GM21723 (cell line): Measurements from ENCODE around the gene ZNF735.
"Not testable (repeated sequence)": the region's sequence is repeated elsewhere in the genome, so short reads cannot be mapped to it uniquely, and the experiment has no call there.

Experiments used
- ATAC-seq: cut with Tn5 transposase; IDR thresholded peaks from one replicate; pipeline ENCODE4 v1.9.1; 2021; ENCODE audit warnings: mild to moderate bottlenecking, moderate library complexity; ENCODE audit not compliant: unreplicated experiment

Gene ZNF735

DNA sequence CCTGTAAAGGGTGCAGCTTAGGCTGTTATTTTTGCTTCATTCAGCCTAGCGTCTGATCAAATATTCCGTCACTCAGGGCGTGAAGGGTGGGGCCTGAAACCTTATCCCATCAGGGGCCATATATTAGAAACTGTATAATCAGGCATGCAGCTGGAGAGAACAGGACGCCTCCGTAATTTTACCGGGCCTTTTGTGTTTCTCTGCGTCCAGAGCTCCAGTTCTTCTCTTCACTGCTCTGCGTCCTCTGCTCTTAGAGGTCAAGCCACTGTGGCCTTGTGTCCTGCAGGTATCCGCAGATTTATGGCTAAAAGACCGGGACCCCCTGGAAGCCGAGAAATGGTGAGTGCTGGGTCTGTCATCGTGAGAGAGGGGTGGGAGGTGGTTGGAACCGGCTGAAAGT lies at the start of gene ZNF735:
ZNF735 (plus strand) TSS at position 301 of the 400 bp plus-strand sequence; CDS start at position 301, 0 bp downstream.
- ATAC-seq = no peak

DNA sequence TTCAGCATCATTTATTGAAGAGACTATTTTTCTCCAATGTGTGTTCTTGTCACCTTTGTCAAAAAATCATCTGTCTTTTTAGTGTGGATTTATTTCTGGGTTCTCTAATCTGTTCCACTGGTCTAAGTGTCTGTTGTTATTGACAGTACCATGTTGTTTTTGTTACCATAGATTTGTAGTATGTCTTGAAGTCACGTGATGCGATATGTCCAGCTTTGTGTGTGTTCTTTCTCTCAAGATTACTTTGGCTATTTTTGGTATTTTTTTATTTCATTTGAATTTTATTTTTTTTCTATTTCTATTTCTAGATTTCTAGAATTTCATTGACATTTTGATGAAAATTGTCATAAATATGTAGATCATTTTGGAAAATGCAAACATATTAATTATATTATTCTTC lies 36.0 kb upstream of the ZNF735 start:
- not testable (repeated sequence) for ATAC-seq

DNA sequence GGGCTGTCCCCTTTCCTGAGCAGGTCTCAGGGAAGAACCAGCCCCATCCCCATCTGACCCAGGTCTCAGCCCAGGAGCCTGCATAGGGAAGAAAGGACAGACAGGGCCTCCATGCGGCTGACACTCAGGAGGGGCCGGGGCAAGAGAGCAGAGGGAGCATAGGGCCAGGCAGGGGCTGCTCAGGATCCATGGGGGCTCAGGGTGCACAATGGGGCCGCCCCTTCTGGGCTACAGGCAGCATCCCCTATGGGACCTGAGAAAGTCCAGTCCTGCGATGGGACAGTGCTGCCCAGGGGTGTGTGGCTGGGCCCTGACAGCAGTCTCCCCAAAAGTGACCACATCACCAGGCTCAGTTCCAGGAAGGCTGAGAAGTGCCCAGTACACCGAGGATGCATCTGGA lies 32.7 kb upstream of the ZNF735 start:
- no peak for ATAC-seq

DNA sequence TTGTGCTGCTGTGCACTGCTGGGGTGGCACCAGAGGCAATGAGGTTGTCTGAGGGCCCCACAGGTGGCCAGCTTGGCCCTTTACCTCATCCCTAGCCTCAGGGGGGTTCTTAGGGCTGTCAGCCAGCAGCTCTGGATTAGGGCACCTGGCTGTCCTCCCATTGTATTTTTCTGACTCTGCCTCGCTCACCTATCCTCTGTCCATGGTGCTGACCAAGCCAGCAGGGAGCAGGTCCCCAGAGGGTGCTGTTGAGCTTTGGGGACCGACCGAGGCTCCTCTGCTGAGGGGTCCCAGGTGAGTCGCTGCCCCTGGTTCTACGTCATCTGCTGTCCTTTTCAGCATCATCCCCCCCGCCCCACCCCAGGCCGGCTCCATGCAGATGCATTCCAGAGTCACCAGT lies 32.1 kb upstream of the ZNF735 start:
- ATAC-seq = no peak

DNA sequence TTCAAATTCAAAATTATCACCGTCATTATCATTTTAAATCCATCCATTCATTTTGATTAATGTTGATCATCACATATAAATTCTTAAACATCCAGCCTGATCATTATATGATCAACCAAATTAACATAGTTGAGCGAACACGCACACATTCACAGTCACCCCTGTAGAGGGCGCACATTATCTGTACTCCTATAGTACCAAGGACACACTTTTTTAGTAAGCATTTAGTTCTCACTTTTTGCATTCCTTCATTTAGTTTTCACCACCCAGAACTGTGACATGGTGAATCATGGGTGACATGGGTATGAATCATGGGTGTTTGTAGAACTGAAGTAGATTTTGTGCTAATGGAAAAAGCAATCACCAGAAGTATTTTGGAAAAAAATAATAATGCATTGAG lies 26.0 kb upstream of the ZNF735 start:
- no peak for ATAC-seq

DNA sequence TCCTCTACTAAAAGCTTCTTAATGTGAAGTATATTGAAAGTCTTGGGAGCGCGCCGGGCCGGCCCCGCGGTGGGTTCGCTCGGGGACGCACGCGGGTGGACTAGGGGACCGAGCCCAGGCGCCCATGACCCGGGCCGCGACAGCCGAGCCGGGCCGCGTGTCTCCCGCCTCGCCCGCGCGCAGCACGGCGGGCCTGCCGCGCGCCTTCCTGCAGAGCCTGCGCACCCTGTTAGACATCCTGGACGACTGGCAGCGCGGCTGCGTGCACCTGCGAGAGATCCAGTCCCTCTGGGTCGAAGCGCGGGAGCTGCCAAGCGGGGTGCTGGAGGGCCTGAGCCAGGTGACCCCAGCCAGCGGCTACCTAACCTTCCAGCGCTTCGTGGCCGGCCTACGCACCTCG lies 25.4 kb upstream of the ZNF735 start:
- no peak for ATAC-seq

DNA sequence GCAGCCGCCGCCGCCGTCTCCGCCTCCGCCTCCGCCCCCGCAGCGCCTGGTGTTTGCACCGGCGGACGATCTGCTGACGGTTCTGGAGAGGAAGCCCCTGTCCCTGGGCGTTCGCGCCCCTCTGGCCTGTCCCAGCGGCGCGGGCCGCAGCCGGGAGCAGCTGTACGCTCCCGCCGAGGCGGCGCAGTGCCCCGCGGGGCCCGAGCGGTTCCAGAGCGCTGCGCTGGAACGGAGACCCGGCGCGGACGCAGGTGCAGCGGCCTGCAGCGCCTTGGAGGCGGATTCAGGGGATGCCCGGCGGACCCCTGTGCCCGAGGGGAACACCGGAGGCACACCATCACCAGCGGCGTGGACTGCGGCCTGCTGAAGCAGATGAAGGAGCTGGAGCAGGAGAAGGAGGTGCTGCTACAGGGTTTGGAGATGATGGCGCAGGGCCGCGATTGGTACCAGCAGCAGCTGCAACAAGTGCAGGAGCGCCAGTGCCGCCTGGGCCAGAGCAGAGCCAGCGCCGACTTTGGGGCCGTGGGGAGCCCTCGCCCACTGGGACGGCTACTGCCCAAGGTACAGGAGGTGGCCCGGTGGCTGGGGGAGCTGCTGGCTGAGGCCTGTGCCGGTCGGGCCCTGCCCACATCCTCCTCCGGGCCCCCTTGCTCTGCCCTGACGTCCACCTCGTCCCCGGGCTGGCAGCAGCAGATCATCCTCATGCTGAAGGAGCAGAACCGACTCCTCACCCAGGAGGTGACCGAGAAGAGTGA lies 24.8 kb upstream of the ZNF735 start:
- no peak for ATAC-seq

DNA sequence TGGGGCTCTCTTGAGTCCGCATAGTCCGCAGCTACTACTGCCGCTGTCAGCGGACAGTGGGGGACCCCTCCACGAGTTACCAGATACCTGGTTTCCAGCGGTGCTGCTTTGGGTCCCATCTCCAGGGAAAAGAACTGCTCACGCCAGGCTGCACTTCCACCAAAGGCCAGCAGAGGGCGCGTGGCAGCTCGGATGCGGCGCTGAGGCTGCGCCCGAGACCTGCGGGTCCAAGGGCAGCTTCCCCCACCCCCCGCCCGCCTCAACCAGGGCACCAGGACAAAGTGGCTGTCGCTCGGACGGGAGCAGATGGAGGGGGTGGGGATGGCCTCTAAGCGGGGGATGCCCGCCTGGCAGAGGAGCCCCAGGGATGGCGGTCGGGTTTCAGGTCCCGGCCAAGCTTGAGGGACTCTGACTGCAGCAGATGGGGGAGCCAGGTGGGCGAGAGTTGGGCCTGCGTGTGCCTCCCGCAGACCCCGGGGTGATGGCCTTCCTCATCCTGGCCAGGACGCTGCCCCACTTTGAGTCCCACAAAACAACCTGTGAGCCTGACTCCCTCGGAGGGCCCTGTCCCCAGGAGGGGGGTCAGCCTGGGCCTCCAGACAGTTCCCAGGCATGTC lies 23.8 kb upstream of the ZNF735 start:
- ATAC-seq = no peak

DNA sequence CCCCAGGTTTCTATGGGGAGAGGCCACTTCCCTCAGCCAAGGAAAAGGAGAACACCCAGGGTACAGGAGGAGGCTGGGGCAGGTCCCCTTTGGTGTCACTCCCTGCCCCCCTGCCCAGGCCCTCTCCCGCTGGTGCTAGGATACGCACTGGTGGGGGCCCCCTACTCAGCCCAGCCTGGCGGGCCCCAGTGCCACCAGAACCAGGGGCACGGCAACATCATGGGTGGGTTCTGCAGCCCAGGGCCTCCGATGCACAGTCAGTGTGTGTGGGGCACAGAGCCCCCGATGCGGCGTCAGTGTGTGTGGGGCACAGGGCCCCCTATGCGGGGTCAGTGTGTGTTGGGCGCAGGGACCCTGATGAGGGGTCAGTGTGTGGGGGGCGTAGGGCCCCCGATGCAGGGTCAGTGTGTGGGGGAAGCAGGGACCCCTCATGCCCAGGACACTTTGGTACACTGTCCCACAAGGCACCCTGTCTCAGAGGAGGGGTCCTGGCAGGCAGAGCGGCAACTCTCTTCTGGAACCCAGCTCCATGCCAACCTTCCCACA lies 23.1 kb upstream of the ZNF735 start:
- no peak for ATAC-seq

DNA sequence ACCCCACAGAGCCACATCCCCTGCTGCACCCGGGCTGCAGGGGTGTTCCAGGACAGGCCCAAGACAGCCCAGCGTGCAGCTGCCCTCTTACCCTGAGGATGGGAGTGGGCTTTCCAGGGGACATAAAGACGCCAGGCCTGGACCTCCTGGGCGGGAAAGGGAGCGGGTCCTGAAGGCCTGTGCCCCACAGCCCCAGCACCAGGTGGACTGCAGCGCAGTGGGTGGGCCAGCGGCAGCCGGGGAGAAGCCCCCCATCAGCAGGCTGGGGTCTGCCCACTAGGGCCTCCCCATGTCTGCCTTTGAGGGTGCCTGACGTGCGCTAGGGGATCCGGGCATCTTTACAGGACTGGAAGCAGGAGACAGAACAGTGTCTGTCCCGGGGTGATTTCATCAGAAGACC lies 22.6 kb upstream of the ZNF735 start:
- ATAC-seq = no peak

DNA sequence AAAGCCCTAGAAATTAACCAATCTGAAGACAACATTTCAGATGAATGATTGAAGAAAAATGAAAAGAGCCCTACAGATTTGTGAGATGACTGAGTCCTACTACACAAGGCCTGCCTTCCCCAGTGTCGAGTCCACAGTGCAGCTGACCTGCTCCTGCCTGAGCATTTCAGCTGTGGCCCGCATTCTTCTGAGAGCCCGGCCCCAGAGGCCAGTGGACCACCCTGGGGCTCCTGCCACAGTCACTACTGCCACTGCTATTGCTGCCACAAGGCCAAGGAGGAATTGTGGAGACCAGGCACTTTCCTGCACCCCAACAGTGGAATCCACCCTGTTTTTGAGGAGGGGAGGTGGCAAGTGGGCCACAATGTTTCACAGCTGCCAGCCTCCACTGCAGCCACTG lies 19.6 kb upstream of the ZNF735 start:
- ATAC-seq = no peak

DNA sequence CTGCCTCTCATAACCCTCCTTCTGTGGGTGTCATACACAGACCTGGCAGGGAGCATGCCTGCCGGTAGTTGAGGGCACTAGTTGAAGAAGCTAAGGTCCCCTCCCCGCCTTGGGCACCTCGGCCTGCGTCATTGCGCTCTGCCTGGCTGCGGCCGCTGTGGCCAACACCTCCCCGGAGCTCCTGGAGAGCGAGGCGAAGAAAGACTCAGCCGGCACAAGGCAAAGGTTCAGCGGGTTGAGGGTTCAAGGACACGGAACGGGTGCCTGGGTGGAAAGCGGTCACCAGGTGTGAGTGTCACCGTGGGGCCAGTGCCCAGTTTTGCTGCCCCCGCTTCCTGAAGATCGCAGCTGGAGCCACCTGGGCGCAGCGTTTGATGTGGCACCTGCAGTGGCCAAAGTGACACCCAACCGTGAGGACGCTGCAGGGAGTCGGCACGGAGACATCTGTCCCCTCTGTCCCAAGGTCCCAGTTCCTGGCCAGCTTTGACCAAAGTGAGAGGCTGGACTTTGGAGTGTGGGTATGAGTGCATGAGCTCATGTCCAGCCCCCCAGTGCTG lies 14.8 kb upstream of the ZNF735 start:
- ATAC-seq = no peak

DNA sequence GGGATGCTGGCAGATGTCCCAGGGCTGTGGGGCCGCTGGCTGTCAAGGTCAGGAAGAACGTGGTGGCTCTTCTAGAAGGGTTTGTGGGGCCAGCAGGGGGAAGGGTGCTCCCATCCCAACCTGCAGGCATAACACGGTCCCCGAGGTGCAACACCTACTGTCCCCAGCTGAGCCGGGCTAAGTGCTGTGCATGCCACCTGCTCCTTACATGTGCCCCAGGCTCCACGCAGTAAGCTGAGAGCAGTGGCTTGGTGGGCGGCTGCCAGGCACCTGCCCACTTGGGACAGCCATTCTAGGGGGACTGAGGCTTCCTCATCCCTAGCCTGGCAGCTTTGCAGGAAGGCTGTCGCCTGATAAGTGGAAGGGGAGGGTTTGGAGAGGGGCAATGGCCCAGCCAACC lies 14.2 kb upstream of the ZNF735 start:
- no peak for ATAC-seq

DNA sequence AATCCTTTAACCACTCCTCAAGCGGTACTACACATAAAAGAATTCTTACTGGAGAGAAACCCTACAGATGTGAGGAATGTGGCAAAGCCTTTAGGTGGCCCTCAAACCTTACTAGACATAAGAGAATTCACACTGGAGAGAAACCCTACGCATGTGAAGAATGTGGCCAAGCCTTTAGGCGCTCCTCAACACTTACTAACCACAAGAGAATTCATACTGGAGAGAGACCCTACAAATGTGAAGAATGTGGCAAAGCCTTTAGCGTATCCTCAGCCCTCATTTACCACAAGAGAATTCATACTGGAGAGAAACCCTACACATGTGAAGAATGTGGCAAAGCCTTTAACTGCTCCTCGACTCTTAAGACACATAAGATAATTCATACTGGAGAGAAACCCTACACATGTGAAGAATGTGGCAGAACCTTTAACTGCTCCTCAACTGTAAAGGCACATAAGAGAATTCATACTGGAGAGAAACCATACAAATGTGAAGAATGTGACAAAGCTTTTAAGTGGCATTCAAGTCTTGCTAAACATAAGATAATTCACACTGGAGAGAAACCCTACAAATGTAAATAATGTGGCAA lies 12.8 kb downstream of the ZNF735 start:
- not testable (repeated sequence) for ATAC-seq

DNA sequence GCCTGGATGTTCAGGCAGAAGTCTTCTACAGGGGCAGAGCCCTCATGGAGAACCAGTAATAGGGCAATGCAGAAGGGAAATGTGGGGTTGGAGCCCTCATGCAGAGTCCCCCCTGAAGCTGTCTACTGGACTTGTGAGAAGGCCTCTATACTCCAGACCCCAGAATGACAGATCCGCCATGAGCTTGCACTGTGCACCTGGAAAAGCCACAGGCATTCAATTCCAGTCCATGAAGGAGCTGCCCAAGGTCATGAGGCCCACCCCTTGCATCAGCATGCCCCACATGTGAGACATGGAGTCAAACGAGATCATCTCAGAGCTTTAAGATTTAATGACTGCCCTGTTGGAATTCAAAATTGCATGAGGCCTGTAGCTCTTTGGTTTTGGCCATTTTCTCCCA lies 16.4 kb downstream of the ZNF735 start:
- ATAC-seq = no peak

DNA sequence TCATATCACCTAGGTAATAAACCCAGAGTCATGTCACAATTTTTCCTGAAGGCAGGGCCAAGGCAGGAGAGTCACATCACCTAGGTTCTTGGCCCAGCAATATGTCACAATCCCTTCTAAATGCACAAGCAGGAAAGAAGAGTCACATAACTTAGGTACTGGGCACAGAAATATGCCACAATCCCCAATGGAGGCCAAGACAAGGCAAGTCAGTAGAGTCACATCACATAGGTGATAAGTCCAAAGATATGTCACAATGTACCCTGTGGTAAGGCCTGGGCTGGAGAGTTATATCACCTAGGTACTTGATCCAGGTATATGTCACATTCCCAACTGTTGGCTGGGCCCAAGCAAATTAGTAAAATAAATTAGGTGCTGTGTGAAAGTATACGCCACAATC lies 21.2 kb downstream of the ZNF735 start, which contains the start of gene ZNF679:
ZNF679 (plus strand) TSS at position 301 of the 400 bp plus-strand sequence. CDS start 20,644 bp downstream, outside the sequence.
- not testable (repeated sequence) for ATAC-seq

DNA sequence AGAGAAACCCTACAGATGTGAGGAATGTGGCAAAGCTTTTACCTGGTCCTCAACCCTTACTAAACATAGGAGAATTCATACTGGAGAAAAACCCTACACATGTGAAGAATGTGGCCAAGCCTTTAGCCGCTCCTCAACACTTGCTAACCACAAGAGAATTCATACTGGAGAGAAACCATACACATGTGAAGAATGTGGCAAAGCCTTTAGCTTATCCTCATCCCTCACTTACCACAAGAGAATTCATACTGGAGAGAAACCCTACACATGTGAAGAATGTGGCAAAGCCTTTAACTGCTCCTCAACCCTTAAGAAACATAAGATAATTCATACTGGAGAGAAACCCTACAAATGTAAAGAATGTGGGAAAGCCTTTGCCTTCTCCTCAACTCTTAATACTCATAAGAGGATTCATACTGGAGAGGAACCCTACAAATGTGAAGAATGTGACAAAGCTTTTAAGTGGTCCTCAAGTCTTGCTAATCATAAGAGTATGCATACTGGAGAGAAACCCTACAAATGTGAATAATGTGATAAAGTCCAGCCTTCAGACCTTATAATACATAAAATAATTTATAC lies 59.4 kb downstream of the ZNF735 start:
- no peak for ATAC-seq
